ENCODE data around the gene ERG.

DNA sequence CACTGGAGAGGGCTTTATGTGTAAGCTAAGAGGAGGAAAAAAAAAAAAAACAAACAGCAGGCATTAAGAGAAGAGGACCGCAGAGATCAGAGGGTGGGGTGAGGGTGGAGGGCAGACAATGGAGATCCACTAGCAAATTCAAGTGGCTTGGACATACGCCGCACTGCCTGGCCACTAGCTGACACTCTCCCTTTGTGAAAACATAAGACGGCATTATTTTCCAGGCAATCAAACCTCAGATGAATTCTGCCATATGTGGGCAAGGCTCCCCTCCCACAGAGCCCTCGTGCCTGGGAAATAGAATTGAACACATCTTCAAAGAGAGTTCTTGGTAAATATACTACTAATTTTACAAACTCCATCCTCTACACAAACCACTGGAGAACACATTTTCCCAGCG, 53.6 kb downstream of the ERG start:
- TF ChIP-seq, protein P1, sequence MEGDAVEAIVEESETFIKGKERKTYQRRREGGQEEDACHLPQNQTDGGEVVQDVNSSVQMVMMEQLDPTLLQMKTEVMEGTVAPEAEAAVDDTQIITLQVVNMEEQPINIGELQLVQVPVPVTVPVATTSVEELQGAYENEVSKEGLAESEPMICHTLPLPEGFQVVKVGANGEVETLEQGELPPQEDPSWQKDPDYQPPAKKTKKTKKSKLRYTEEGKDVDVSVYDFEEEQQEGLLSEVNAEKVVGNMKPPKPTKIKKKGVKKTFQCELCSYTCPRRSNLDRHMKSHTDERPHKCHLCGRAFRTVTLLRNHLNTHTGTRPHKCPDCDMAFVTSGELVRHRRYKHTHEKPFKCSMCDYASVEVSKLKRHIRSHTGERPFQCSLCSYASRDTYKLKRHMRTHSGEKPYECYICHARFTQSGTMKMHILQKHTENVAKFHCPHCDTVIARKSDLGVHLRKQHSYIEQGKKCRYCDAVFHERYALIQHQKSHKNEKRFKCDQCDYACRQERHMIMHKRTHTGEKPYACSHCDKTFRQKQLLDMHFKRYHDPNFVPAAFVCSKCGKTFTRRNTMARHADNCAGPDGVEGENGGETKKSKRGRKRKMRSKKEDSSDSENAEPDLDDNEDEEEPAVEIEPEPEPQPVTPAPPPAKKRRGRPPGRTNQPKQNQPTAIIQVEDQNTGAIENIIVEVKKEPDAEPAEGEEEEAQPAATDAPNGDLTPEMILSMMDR (conservative IDR thresholded peaks at IDR 0.05; ENCODE audit: low read length), result no peak
- TF ChIP-seq EZH2phosphoT487 (IDR thresholded peaks at IDR 0.05; ENCODE audit: borderline replicate concordance), result no peak
